Measurements from ENCODE around the gene ZNF655. TPM values are rescaled to one million over a fixed set of nuclear protein-coding genes. Genes with fewer than 3 reads are reported as not detected.

Gene ZNF655
- total RNA-seq, 1 experiment from 2014 or later = 54.9 TPM

GRCh38 chr7:99606531-99606930 is 48.1 kb downstream of the ZNF655 start:
- ChIA-PET CTCF (no interaction called here), POLR2A (no interaction called here)
- TF ChIP-seq SIN3A (IDR thresholded peaks at IDR 0.05; ENCODE audit: borderline replicate concordance, insufficient read depth, low read depth, low read length) (no peak), TCF7L2 (IDR thresholded peaks at IDR 0.05; ENCODE audit: low read depth, low read length) (no peak), POLR2AphosphoS5 (IDR thresholded peaks at IDR 0.05; ENCODE audit: low read depth, low read length) (no peak)
- TF ChIP-seq, protein P1, sequence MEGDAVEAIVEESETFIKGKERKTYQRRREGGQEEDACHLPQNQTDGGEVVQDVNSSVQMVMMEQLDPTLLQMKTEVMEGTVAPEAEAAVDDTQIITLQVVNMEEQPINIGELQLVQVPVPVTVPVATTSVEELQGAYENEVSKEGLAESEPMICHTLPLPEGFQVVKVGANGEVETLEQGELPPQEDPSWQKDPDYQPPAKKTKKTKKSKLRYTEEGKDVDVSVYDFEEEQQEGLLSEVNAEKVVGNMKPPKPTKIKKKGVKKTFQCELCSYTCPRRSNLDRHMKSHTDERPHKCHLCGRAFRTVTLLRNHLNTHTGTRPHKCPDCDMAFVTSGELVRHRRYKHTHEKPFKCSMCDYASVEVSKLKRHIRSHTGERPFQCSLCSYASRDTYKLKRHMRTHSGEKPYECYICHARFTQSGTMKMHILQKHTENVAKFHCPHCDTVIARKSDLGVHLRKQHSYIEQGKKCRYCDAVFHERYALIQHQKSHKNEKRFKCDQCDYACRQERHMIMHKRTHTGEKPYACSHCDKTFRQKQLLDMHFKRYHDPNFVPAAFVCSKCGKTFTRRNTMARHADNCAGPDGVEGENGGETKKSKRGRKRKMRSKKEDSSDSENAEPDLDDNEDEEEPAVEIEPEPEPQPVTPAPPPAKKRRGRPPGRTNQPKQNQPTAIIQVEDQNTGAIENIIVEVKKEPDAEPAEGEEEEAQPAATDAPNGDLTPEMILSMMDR (IDR thresholded peaks at IDR 0.05) = no peak
- TF ChIP-seq, protein P2, sequence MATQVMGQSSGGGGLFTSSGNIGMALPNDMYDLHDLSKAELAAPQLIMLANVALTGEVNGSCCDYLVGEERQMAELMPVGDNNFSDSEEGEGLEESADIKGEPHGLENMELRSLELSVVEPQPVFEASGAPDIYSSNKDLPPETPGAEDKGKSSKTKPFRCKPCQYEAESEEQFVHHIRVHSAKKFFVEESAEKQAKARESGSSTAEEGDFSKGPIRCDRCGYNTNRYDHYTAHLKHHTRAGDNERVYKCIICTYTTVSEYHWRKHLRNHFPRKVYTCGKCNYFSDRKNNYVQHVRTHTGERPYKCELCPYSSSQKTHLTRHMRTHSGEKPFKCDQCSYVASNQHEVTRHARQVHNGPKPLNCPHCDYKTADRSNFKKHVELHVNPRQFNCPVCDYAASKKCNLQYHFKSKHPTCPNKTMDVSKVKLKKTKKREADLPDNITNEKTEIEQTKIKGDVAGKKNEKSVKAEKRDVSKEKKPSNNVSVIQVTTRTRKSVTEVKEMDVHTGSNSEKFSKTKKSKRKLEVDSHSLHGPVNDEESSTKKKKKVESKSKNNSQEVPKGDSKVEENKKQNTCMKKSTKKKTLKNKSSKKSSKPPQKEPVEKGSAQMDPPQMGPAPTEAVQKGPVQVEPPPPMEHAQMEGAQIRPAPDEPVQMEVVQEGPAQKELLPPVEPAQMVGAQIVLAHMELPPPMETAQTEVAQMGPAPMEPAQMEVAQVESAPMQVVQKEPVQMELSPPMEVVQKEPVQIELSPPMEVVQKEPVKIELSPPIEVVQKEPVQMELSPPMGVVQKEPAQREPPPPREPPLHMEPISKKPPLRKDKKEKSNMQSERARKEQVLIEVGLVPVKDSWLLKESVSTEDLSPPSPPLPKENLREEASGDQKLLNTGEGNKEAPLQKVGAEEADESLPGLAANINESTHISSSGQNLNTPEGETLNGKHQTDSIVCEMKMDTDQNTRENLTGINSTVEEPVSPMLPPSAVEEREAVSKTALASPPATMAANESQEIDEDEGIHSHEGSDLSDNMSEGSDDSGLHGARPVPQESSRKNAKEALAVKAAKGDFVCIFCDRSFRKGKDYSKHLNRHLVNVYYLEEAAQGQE (IDR thresholded peaks at IDR 0.05; ENCODE audit: insufficient read depth in 1 of 2, low read depth in 2 of 2, low read length in 1 of 2) = no peak
- Histone ChIP-seq H3K9me3 (ENCODE audit: control insufficient read depth, insufficient read depth, low read depth, low read length) (no peaks in the 10 kb centered on the region), H3K4me3 (ENCODE audit: low read depth in 2 of 2, low read length in 2 of 2) (no peak overlapping the region), H3K36me3 (ENCODE audit: control insufficient read depth, insufficient read depth, low read length) (no peaks in the 10 kb centered on the region), H3K27me3 (ENCODE audit: control insufficient read depth, insufficient read depth, low read length) (no peaks in the 10 kb centered on the region), H3K27ac (ENCODE audit: low read length) (no peak overlapping the region), H3K4me1 (ENCODE audit: control insufficient read depth, insufficient read depth, low read length) (no peaks in the 10 kb centered on the region)
- BruUV-seq (replicated peaks) = no TSS peak
- in situ Hi-C loops (cut with HindIII; ENCODE audit: low pct_unique_long_range_greater_than_20kb, low sequenced_read_pairs) (no loop called here), intact Hi-C loops (cut with micrococcal nuclease; ENCODE audit: unreplicated experiment) (no loop called here)
- DNase-seq (ENCODE audit: low read depth, low spot score) = no peak
- ATAC-seq = no peak

- no peaks in the 10 kb centered on the region for H3K36me3 ChIP-seq (ENCODE audit: control insufficient read depth, insufficient read depth, low read length)
- in situ Hi-C loops (cut with HindIII; ENCODE audit: low pct_unique_long_range_greater_than_20kb, low sequenced_read_pairs) = no loop called here
- ChIA-PET POLR2A (interaction anchor here (0.6 kb wide), 1 partner anchor 26 kb away, joined by 4 read pairs; no protein-coding TSS in a partner anchor), CTCF (no interaction called here)
- H3K4me1 ChIP-seq (ENCODE audit: control insufficient read depth, insufficient read depth, low read length) = no peaks in the 10 kb centered on the region
- no peak overlapping the region for H3K27ac ChIP-seq (ENCODE audit: low read length)
- BruUV-seq (replicated peaks) = no TSS peak
- DNase-seq (ENCODE audit: low read depth, low spot score) (no peak), ATAC-seq (0 out of 2 replicates have a peak, but pooled peaks have one; percentile 29)
- no peak overlapping the region for H3K4me3 ChIP-seq (ENCODE audit: low read depth in 2 of 2, low read length in 2 of 2)
- H3K27me3 ChIP-seq (ENCODE audit: control insufficient read depth, insufficient read depth, low read length) = no peaks in the 10 kb centered on the region
- no peaks in the 10 kb centered on the region for H3K9me3 ChIP-seq (ENCODE audit: control insufficient read depth, insufficient read depth, low read depth, low read length)
- intact Hi-C loops (cut with micrococcal nuclease; ENCODE audit: unreplicated experiment) = no loop called here
- TF ChIP-seq POLR2AphosphoS5 (IDR thresholded peaks at IDR 0.05; ENCODE audit: low read depth, low read length) (no peak), TCF7L2 (IDR thresholded peaks at IDR 0.05; ENCODE audit: low read depth, low read length) (no peak), SIN3A (IDR thresholded peaks at IDR 0.05; ENCODE audit: borderline replicate concordance, insufficient read depth, low read depth, low read length) (no peak)
- TF ChIP-seq, protein P2 (IDR thresholded peaks at IDR 0.05; ENCODE audit: insufficient read depth in 1 of 2, low read depth in 2 of 2, low read length in 1 of 2) = no peak
- TF ChIP-seq, protein P1 (IDR thresholded peaks at IDR 0.05) = no peak
Observed at GRCh38 chr7:99607548-99607947, 49.1 kb downstream of the ZNF655 start.

All from Panc1 (cell line).